DMS 273 treated with DMSO at 0.1 percent for 48 hours (cell line): ENCODE data around the gene APP.

ENCODE experiments used
- DNase-seq: peaks from one replicate; lab custom pipeline; 2025; lab: John Stamatoyannopoulos, UW

Gene APP

GRCh38 chr21:25903607-25904006 lies 267.0 kb downstream of the APP start:
- no peak for DNase-seq

- no peak for DNase-seq
Observed at GRCh38 chr21:25901330-25901979, 269.1 kb downstream of the APP start.

GRCh38 chr21:25898671-25899070 lies 271.9 kb downstream of the APP start:
- DNase-seq = no peak

GRCh38 chr21:25897383-25897782 lies 273.2 kb downstream of the APP start:
- DNase-seq = no peak

GRCh38 chr21:25896501-25897056 lies 274.0 kb downstream of the APP start:
- DNase-seq = no peak

GRCh38 chr21:25895565-25896205 lies 274.9 kb downstream of the APP start:
- no peak for DNase-seq

GRCh38 chr21:25893191-25893590 lies 277.4 kb downstream of the APP start:
- no peak for DNase-seq

- no peak for DNase-seq
Observed at GRCh38 chr21:25891596-25891995, 279.0 kb downstream of the APP start.

- DNase-seq = no peak
Observed at GRCh38 chr21:25890001-25890400, 280.6 kb downstream of the APP start.

GRCh38 chr21:25888711-25889110 lies 281.9 kb downstream of the APP start:
- no peak for DNase-seq

GRCh38 chr21:25887646-25888306 lies 282.8 kb downstream of the APP start:
- no peak for DNase-seq

GRCh38 chr21:25887166-25887565 lies 283.4 kb downstream of the APP start:
- no peak for DNase-seq

- no peak for DNase-seq
Observed at GRCh38 chr21:25885880-25886279, 284.7 kb downstream of the APP start.

GRCh38 chr21:25885405-25885804 lies 285.2 kb downstream of the APP start:
- DNase-seq = no peak

- no peak for DNase-seq
Observed at GRCh38 chr21:25884311-25884710, 286.3 kb downstream of the APP start.

- peak; percentile 8 for DNase-seq
Observed at GRCh38 chr21:25881524-25882376, 288.8 kb downstream of the APP start.

- DNase-seq = no peak
Observed at GRCh38 chr21:25879203-25879602, 291.4 kb downstream of the APP start.

- DNase-seq = no peak
Observed at GRCh38 chr21:25878344-25878743, 292.2 kb downstream of the APP start.

GRCh38 chr21:25872271-25872670 lies 298.3 kb downstream of the APP start:
- DNase-seq = no peak

GRCh38 chr21:25871566-25871965 lies 299.0 kb downstream of the APP start:
- no peak for DNase-seq

GRCh38 chr21:25870084-25870483 lies 300.5 kb downstream of the APP start:
- DNase-seq = no peak

GRCh38 chr21:25867061-25867460 lies 303.5 kb downstream of the APP start:
- no peak for DNase-seq
